ENCODE data around the gene SIMC1.

- TF ChIP-seq CTCF (IDR thresholded peaks at IDR 0.05), result no peak
- no peak for TF ChIP-seq POLR2A (IDR thresholded peaks at IDR 0.05)
- no peak for TF ChIP-seq EP300 (IDR thresholded peaks at IDR 0.05)
Observed at GRCh38 chr5:176369934-176370711, 131.9 kb downstream of the SIMC1 start.
